OCI-LY1 (cell line): Measurements from ENCODE around the gene BTBD9.

Experiments used
- EZH2 ChIP-seq: fragments of 200-600 bp; sonication (generic), shearing (Covaris generic); IDR thresholded peaks from 2 replicates; pipeline ENCODE4 v1.8.0; 2017; ENCODE audit warnings: borderline replicate concordance, mixed run types, mild to moderate bottlenecking, antibody characterized with exemption, low read length, moderate library complexity, mixed read lengths
- TF ChIP-seq, protein P1 (sequence below): fragments of 200-600 bp; sonication (generic), shearing (Covaris generic); IDR thresholded peaks from 2 replicates; pipeline ENCODE4 v1.5.1; 2017; ENCODE audit warnings: mild to moderate bottlenecking, antibody characterized with exemption, low read length, moderate library complexity, mixed read lengths

DNA sequence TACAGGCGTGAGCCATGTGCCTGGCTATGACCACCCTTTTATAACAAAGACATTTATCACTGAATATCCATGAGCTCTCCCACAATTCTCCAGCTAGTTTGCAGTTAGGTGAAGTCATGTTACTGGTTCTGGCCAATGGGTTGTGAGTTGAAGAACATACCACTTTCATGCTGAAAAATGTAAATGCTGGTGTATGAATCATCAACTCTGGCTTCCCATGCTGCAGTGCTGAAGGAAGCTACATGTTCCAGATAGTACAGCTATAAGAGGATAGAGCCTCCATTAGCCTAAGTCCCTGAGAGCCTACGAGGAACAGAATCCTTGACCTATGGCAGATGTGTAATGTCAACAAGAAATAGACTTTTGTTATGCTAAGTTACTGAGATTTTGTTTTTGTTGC, 180.4 kb downstream of the BTBD9 start:
- TF ChIP-seq, protein P1, sequence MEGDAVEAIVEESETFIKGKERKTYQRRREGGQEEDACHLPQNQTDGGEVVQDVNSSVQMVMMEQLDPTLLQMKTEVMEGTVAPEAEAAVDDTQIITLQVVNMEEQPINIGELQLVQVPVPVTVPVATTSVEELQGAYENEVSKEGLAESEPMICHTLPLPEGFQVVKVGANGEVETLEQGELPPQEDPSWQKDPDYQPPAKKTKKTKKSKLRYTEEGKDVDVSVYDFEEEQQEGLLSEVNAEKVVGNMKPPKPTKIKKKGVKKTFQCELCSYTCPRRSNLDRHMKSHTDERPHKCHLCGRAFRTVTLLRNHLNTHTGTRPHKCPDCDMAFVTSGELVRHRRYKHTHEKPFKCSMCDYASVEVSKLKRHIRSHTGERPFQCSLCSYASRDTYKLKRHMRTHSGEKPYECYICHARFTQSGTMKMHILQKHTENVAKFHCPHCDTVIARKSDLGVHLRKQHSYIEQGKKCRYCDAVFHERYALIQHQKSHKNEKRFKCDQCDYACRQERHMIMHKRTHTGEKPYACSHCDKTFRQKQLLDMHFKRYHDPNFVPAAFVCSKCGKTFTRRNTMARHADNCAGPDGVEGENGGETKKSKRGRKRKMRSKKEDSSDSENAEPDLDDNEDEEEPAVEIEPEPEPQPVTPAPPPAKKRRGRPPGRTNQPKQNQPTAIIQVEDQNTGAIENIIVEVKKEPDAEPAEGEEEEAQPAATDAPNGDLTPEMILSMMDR: no peak
- no peak for TF ChIP-seq EZH2
